HG02642 (cell line): ENCODE data around the gene RNU4-1.
"Not testable (repeated sequence)": the region's sequence is repeated elsewhere in the genome, so short reads cannot be mapped to it uniquely, and the experiment has no call there.

Source experiments
- ATAC-seq: cut with Tn5 transposase; IDR thresholded peaks from one replicate; pipeline ENCODE4 v1.9.1; 2021; ENCODE audit warnings: mild to moderate bottlenecking; ENCODE audit not compliant: unreplicated experiment, poor library complexity

RNU4-1 gene

DNA sequence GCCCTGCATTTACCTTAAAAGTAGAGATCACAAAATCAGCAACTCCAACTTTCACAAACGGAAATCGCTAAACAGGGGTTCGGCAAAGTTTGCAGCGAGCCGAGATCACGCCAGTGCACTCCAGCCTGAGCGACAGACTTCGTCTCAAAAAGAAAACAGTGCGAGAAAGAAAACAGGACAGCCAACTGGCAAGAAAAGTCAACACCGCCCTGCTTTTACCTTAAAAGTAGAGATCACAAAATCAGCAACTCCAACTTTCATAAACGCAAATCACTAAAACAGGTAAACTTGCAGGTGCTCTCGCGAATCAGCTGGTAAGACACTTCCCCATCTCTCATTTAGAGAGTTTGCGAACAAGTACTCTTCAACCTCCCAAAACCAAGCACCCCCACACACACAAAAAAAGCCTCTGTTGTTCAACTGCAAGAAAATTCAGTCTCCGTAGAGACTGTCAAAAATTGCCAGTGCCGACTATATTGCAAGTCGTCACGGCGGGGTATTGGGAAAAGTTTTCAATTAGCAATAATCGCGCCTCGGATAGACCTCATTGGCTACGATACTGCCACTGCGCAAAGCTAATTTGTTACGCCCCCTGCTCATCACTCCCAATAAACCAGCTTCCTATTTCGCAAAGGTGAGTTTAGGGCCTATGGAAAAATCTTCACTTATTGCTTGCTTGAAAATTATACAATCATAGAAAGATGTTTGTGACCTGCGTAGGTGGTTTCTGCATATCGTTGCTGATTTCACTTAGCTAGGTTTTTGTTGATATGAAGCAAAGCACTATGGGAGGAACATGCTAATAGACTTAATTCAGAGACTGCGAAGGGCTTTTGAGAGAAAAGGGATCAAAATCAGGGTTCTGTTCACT lies at the start of gene RNU4-1:
RNU4-1 (minus strand) TSS at position 577 of the 871 bp plus-strand sequence.
- peak; percentile 46 for ATAC-seq

- no peak for ATAC-seq
Measured at GRCh38 chr12:120342175-120343038, 49.4 kb upstream of the RNU4-1 start.

DNA sequence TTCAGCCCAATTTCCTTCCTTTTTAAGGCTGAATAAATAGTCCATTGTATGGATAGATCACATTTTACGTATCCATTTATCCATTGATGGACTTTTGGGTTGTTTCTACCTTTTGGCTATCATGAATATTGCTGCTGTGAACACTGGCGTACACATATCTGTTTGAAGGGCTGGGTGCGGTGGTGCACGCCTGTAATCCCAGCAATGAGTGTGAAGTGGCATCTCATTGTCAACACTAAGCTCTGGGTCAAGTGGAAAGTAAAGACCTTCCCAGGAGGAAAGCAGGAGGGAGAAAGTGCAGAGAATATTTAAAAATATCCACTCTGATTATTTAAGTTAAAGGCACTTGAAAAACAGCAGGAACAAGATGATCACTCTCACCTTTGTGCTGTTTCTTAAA lies 46.2 kb upstream of the RNU4-1 start:
- no peak for ATAC-seq

GRCh38 chr12:120337730-120338129 lies 44.7 kb upstream of the RNU4-1 start:
- no peak for ATAC-seq

- ATAC-seq, result not testable (repeated sequence)
Measured at GRCh38 chr12:120336392-120336791, 43.4 kb upstream of the RNU4-1 start.

- ATAC-seq, result not testable (repeated sequence)
Measured at GRCh38 chr12:120335447-120335846, 42.4 kb upstream of the RNU4-1 start.

- ATAC-seq, result no peak
Measured at GRCh38 chr12:120332523-120332922, 39.5 kb upstream of the RNU4-1 start.

- no peak for ATAC-seq
Measured at GRCh38 chr12:120332041-120332440, 39.0 kb upstream of the RNU4-1 start.

GRCh38 chr12:120331390-120331789 lies 38.4 kb upstream of the RNU4-1 start:
- no peak for ATAC-seq

- no peak for ATAC-seq
Measured at GRCh38 chr12:120328228-120328627, 35.2 kb upstream of the RNU4-1 start.

GRCh38 chr12:120327593-120327992 lies 34.6 kb upstream of the RNU4-1 start, which contains the start of gene PLA2G1B:
Gene PLA2G1B (minus strand): TSS chr12:120327779. CDS start chr12:120327753, 26 bp downstream.
- ATAC-seq, result no peak

DNA sequence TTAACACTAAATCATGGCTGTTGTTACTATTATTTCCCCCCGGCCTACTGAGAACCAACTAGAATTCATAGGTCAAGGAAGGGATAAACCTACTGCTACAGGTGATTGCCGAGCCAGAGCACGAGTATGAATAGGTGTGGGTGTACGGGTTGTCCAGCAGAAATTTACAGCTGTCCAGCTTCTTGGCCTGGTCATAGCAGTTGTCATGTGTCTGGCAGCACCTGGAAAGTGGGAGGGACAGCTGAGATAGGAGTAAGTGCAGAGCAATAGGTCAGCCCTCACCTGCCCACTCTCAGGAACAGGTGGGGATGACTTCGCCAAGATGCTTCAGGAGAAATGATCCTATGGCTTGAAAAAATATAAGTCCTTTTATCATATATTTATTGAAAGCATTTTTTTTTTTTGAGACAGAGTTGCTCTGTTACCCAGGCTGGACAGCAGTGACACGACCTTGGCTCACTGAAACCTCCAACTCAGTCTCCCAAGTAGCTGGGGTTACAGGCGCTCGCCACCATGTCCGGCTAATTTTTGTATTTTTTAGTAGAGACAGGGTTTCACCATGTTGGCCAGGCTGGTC lies 31.9 kb upstream of the RNU4-1 start:
- ATAC-seq, result no peak

DNA sequence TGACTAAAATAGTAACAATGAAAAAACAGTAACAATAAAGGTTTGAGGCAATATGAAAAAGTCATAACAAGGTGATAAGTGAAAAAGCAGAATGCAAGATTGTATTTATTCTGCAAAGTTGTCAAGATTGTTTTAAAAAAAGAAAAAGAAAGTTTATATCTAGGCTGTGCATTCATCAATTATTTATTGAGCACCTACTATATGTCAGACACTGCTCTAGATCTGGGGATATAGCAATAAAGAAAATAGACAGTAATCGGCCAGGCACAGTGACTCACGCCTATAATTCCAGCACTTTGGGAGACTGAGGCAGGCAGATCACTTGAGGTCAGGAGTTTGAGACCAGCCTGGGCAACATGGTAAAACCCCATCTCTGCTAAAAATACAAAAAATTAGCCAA lies 30.7 kb upstream of the RNU4-1 start:
- ATAC-seq, result no peak

DNA sequence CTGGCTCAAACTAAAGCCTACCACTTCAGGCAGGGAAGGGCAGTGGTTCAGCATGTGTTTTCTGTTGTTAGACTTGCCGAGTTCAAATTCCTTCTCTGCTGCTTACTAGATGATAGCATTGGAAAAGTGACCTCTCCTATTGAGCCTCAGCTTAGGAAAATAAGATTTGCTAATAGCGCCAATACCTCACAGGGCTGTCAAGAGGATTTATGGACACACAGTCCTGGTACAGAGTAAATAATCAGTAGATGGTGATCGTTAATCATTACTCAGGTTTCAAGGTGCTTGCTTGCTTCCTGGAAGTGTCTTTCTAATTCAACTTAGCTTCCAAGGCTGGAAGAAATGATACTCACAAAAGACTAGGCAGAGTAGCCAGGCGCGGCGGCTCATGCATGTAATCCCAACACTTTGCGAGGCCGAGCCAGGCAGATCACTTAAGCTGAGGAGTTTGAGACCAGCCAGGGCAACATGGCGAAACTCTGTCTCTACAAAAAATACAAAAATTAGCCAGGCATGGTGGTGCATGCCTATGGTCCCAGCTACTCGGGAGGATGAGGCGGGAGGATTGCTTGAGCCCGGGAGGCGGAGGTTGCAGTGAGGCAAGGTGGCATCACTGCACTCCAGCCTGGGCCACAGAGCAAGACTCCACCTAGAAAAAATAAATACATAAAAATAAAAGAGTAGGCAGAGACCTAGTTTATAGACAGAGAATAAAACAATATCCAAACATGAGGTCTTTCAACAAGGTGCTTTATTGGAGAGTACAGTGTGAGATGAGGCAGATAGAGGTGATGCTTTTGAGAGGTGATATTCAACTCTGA lies 28.6 kb upstream of the RNU4-1 start:
- no peak for ATAC-seq

DNA sequence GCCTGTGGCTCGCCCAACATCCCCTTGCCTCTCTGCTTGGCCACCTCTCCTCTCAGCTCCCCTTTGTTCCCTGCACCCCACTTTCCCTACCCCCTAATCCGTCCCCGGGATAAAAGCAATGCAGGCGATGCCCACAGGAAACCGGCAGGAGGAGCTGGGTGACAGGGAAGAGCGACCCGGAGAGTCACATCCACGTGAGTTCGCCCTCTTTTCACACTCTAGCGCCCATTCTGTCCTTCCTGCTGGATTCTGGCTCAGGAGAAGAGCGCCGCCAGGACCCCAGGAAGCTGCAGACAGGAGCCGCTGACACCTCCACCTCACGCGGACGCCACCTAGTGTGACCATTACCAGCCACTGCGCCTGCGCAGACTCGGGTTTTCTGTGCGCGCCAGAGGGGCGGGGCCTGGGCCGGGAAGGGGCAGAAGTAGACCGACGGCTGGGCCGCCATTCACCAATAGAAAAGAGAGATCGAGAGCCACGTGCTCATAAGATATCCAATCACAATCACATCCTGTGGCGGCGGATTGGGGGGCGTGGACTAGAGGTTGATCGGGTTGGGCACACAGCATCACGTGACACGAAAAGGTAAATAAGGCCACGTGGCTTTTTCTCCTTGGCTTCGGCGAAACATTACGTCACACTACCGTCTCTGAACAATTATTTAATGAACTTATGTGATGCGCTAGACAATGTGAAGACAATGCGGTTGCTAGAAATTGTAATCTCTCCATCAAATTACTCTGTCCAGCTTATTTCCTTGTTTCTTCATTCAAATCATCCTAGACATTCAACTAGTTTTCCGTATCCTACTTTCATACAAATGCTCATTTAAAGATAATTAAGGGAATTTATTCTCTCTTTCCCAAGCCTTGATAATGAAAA lies 24.4 kb upstream of the RNU4-1 start:
- peak; percentile 99 for ATAC-seq

DNA sequence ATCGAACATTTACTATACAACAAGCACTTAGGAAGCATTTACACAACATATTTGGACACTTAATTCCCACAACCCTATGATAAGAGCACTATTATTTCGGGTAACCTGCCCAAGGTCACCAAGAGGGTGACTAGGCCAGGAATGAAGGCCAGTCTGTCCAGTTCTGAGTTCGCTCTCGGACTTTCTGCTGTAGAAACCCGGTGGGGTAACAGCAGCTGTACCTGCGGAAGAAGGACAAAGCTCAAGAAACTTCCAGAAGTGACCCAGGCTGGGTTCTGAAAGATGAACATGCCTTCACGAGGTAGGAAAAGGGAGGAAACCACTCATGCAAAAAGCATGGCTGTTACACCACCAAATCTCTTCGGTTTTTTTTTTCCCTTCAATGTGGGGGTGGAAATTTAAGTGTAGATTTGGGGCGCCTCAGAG lies 23.8 kb upstream of the RNU4-1 start:
- ATAC-seq, result no peak

- ATAC-seq, result no peak
Measured at GRCh38 chr12:120314220-120314619, 21.2 kb upstream of the RNU4-1 start.

- peak; percentile 97 for ATAC-seq
Measured at GRCh38 chr12:120301962-120302815, 9.2 kb upstream of the RNU4-1 start, which contains the start of gene SIRT4. Gene SIRT4 (plus strand): TSS chr12:120302321. CDS start chr12:120303562, 1,241 bp downstream.
